Measurements from ENCODE around the gene EIF2B4.

- no peak for TF ChIP-seq EP300 (IDR thresholded peaks at IDR 0.05)
- TF ChIP-seq POLR2A (IDR thresholded peaks at IDR 0.05) = no peak
- TF ChIP-seq CTCF (IDR thresholded peaks at IDR 0.05) = no peak
- TF ChIP-seq POLR2AphosphoS5 (IDR thresholded peaks at IDR 0.05) = no peak
Observed at GRCh38 chr2:27353762-27354596, 16.2 kb downstream of the EIF2B4 start.

Data from suprapubic skin (tissue), 4 donors.